Endothelial cell of umbilical vein (primary cell): ENCODE results near the gene SCARF2.

Source experiments
- EZH2 ChIP-seq: IDR thresholded peaks from 2 replicates; pipeline ENCODE4 v1.6.1; 2012; ENCODE audit warnings: borderline replicate concordance, low read depth, mild to moderate bottlenecking, moderate library complexity, low read length, inconsistent platforms; ENCODE audit not compliant: severe bottlenecking
- FOS ChIP-seq: IDR thresholded peaks from 2 replicates; pipeline ENCODE4 v1.6.1; 2011; ENCODE audit warnings: mild to moderate bottlenecking, low read length, moderate library complexity, borderline replicate concordance; ENCODE audit not compliant: insufficient read depth
- GATA2 ChIP-seq: IDR thresholded peaks from 2 replicates; pipeline ENCODE4 v1.7.0; 2011; ENCODE audit warnings: low read depth, mild to moderate bottlenecking, moderate library complexity, mixed read lengths, low read length; ENCODE audit not compliant: insufficient read length, insufficient read depth
- POLR2A ChIP-seq: IDR thresholded peaks from 2 replicates; pipeline ENCODE4 v1.6.1; 2012; ENCODE audit warnings: low read depth, mild to moderate bottlenecking, control low read depth, low read length
- POLR2AphosphoS5 ChIP-seq: IDR thresholded peaks from 2 replicates; pipeline ENCODE4 v1.6.1; 2012; ENCODE audit warnings: low read depth, mild to moderate bottlenecking, control low read depth, low read length, moderate library complexity; ENCODE audit not compliant: insufficient read depth
- TF ChIP-seq, protein P1 (sequence below), 2 donors: IDR thresholded peaks; 1 replicate in 1 of 2; 2 replicates in 1 of 2; pipeline ENCODE4 v1.5.1; 2011; ENCODE audit warnings: low read length in 2 of 2, mild to moderate bottlenecking in 2 of 2, moderate library complexity in 2 of 2, control low read depth in 1 of 2, inconsistent platforms in 1 of 2, low read depth in 1 of 2; ENCODE audit not compliant: insufficient read depth in 1 of 2; ENCODE audit errors: extremely low read depth in 1 of 2
- TF ChIP-seq, protein P2 (sequence below): IDR thresholded peaks from 2 replicates; pipeline ENCODE4 v1.6.1; 2011; ENCODE audit not compliant: insufficient read depth, insufficient read length

DNA sequence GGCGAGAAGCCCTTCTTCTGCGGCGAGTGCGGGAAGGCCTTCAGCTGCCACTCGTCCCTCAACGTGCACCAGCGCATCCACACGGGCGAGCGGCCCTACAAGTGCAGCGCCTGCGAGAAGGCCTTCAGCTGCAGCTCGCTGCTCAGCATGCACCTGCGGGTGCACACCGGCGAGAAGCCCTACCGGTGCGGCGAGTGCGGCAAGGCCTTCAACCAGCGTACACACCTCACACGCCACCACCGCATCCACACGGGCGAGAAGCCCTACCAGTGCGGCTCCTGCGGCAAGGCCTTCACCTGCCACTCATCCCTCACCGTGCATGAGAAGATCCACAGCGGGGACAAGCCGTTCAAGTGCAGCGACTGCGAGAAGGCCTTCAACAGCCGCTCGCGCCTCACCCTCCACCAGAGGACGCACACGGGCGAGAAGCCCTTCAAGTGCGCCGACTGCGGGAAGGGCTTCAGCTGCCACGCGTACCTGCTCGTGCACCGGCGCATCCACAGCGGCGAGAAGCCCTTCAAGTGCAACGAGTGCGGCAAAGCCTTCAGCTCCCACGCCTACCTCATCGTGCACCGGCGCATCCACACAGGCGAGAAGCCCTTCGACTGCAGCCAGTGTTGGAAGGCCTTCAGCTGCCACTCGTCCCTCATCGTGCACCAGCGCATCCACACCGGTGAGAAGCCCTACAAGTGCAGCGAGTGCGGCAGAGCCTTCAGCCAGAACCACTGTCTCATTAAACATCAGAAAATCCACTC is 31.5 kb downstream of the SCARF2 start:
- TF ChIP-seq, protein P1, sequence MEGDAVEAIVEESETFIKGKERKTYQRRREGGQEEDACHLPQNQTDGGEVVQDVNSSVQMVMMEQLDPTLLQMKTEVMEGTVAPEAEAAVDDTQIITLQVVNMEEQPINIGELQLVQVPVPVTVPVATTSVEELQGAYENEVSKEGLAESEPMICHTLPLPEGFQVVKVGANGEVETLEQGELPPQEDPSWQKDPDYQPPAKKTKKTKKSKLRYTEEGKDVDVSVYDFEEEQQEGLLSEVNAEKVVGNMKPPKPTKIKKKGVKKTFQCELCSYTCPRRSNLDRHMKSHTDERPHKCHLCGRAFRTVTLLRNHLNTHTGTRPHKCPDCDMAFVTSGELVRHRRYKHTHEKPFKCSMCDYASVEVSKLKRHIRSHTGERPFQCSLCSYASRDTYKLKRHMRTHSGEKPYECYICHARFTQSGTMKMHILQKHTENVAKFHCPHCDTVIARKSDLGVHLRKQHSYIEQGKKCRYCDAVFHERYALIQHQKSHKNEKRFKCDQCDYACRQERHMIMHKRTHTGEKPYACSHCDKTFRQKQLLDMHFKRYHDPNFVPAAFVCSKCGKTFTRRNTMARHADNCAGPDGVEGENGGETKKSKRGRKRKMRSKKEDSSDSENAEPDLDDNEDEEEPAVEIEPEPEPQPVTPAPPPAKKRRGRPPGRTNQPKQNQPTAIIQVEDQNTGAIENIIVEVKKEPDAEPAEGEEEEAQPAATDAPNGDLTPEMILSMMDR (IDR thresholded peaks at IDR 0.05; ENCODE audit: extremely low read depth in 1 of 2, insufficient read depth in 1 of 2, low read depth in 1 of 2, low read length in 2 of 2): no peak
- no peak for TF ChIP-seq POLR2A
- TF ChIP-seq, protein P2, sequence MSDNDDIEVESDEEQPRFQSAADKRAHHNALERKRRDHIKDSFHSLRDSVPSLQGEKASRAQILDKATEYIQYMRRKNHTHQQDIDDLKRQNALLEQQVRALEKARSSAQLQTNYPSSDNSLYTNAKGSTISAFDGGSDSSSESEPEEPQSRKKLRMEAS: no peak
- no peak for TF ChIP-seq GATA2
- TF ChIP-seq POLR2AphosphoS5: no peak
- no peak for TF ChIP-seq EZH2
- TF ChIP-seq FOS: no peak
